H9 (cell line): Measurements from ENCODE around the gene MT1M. TPM values are rescaled to one million over a fixed set of nuclear protein-coding genes. Genes with fewer than 3 reads are reported as not detected.

Experiments
- DNase-seq: peaks from one replicate; pipeline ENCODE4 v3.0.0-alpha.2; 2017
- H2AFZ ChIP-seq: one replicate; pipeline ENCODE4 v1.6.1; 2013; ENCODE audit warnings: mild to moderate bottlenecking, low read length, control low read depth, moderate library complexity
- H2AK5ac ChIP-seq: 2 replicates; pipeline ENCODE4 v1.6.1; 2013; ENCODE audit warnings: low read length, control low read depth, mixed read lengths; ENCODE audit not compliant: insufficient read length
- H2BK120ac ChIP-seq: one replicate; pipeline ENCODE4 v1.6.1; 2013; ENCODE audit warnings: low read depth, mild to moderate bottlenecking, low read length, control low read depth, inconsistent platforms; ENCODE audit not compliant: poor library complexity, severe bottlenecking
- H2BK12ac ChIP-seq: 2 replicates; pipeline ENCODE4 v1.6.1; 2013; ENCODE audit warnings: low read length, control low read depth, mixed read lengths, low read depth; ENCODE audit not compliant: insufficient read length
- H2BK15ac ChIP-seq: 2 replicates; pipeline ENCODE4 v1.6.1; 2013; ENCODE audit warnings: low read depth, low read length, control low read depth
- H2BK20ac ChIP-seq: one replicate; pipeline ENCODE4 v1.6.1; 2013; ENCODE audit warnings: low read depth, mild to moderate bottlenecking, low read length, control low read depth, inconsistent platforms; ENCODE audit not compliant: poor library complexity, severe bottlenecking
- H2BK5ac ChIP-seq: 2 replicates; pipeline ENCODE4 v1.6.1; 2013; ENCODE audit warnings: low read length, control low read depth, mixed read lengths; ENCODE audit not compliant: insufficient read length
- H3K14ac ChIP-seq: 2 replicates; pipeline ENCODE4 v1.6.1; 2013; ENCODE audit warnings: low read length, control low read depth; ENCODE audit not compliant: insufficient read depth
- H3K18ac ChIP-seq: 2 replicates; pipeline ENCODE4 v1.6.1; 2013; ENCODE audit warnings: low read depth, mild to moderate bottlenecking, mixed read lengths, low read length, control low read depth; ENCODE audit not compliant: insufficient read length
- H3K23ac ChIP-seq: 2 replicates; pipeline ENCODE4 v1.6.1; 2013; ENCODE audit warnings: low read length, control low read depth, mixed read lengths, low read depth; ENCODE audit not compliant: insufficient read length
- H3K23me2 ChIP-seq: 2 replicates; pipeline ENCODE4 v1.6.1; 2013; ENCODE audit warnings: low read depth, mild to moderate bottlenecking, mixed read lengths, low read length, control low read depth; ENCODE audit not compliant: insufficient read length, poor library complexity, severe bottlenecking
- H3K27ac ChIP-seq: 2 replicates; pipeline ENCODE4 v1.5.1; 2013; ENCODE audit warnings: low read length, control low read depth, mixed read lengths, low read depth; ENCODE audit not compliant: insufficient read length
- H3K27me3 ChIP-seq: 2 replicates; pipeline ENCODE4 v1.6.1; 2013; ENCODE audit warnings: low read length, control low read depth, inconsistent platforms; ENCODE audit not compliant: insufficient read depth
- H3K4ac ChIP-seq: 2 replicates; pipeline ENCODE4 v1.6.1; 2013; ENCODE audit warnings: low read depth, mild to moderate bottlenecking, control low read depth, inconsistent platforms, low read length, moderate library complexity
- H3K4me1 ChIP-seq: 2 replicates; pipeline ENCODE4 v1.6.1; 2013; ENCODE audit warnings: low read length, control low read depth, inconsistent platforms; ENCODE audit not compliant: insufficient read depth
- H3K4me2 ChIP-seq: 2 replicates; pipeline ENCODE4 v1.6.1; 2013; ENCODE audit warnings: low read length, control low read depth, mixed read lengths; ENCODE audit not compliant: insufficient read length, insufficient read depth
- H3K56ac ChIP-seq: 2 replicates; pipeline ENCODE4 v1.6.1; 2013; ENCODE audit warnings: low read depth, mild to moderate bottlenecking, mixed read lengths, low read length, control low read depth; ENCODE audit not compliant: insufficient read length
- H3K79me1 ChIP-seq: 2 replicates; pipeline ENCODE4 v1.6.1; 2013; ENCODE audit warnings: low read depth, mild to moderate bottlenecking, moderate library complexity, low read length, control low read depth, inconsistent platforms; ENCODE audit not compliant: insufficient read depth, poor library complexity, severe bottlenecking
- H3K79me2 ChIP-seq: 2 replicates; pipeline ENCODE4 v1.6.1; 2013; ENCODE audit warnings: low read length, control low read depth, inconsistent platforms; ENCODE audit not compliant: insufficient read depth
- H3K9ac ChIP-seq: 2 replicates; pipeline ENCODE4 v1.6.1; 2013; ENCODE audit warnings: low read length, control low read depth, mixed read lengths; ENCODE audit not compliant: insufficient read length; ENCODE audit errors: extremely low read depth
- H3K9me3 ChIP-seq: one replicate; pipeline ENCODE4 v1.6.1; 2013; ENCODE audit warnings: low read depth, low read length, inconsistent platforms; ENCODE audit not compliant: control insufficient read depth
- H3T11ph ChIP-seq: one replicate; pipeline ENCODE4 v1.6.1; 2013; ENCODE audit warnings: mild to moderate bottlenecking, low read length, control low read depth, inconsistent platforms
- H4K20me1 ChIP-seq: one replicate; pipeline ENCODE4 v1.6.1; 2013; ENCODE audit not compliant: control insufficient read depth, insufficient read length, insufficient read depth
- H4K5ac ChIP-seq: 2 replicates; pipeline ENCODE4 v1.6.1; 2013; ENCODE audit warnings: low read depth, mild to moderate bottlenecking, mixed read lengths, low read length, control low read depth; ENCODE audit not compliant: insufficient read length
- H4K8ac ChIP-seq: replicated peaks from 2 replicates; pipeline ENCODE4 v1.6.1; 2013; ENCODE audit warnings: low read length, control low read depth, mixed read lengths, low read depth; ENCODE audit not compliant: insufficient read length
- H4K91ac ChIP-seq: 2 replicates; pipeline ENCODE4 v1.6.1; 2013; ENCODE audit warnings: low read depth, mild to moderate bottlenecking, moderate library complexity, mixed read lengths, low read length, control low read depth; ENCODE audit not compliant: insufficient read length
- H3K27ac Mint-ChIP-seq, 3 experiments: 2 replicates in 2 of 3; 3 replicates in 1 of 3; pipeline ENCODE4 v1.8.0; 2020 to 2021; ENCODE audit warnings: mixed read lengths in 3 of 3, mild to moderate bottlenecking in 1 of 3, moderate library complexity in 1 of 3
- H3K27me3 Mint-ChIP-seq: 2 replicates; pipeline ENCODE4 v1.8.0; 2021; ENCODE audit warnings: low read depth, mild to moderate bottlenecking, moderate library complexity, mixed read lengths
- H3K36me3 Mint-ChIP-seq, 3 experiments: 2 replicates in 2 of 3; 3 replicates in 1 of 3; pipeline ENCODE4 v1.8.0; 2020 to 2021; ENCODE audit warnings: low read depth in 3 of 3, mixed read lengths in 3 of 3; ENCODE audit not compliant: insufficient read depth in 1 of 3
- H3K4me1 Mint-ChIP-seq, 2 experiments: 2 replicates each; pipeline ENCODE4 v1.8.0; 2020; ENCODE audit warnings: mixed read lengths in 2 of 2
- H3K4me3 Mint-ChIP-seq, 2 experiments: 2 replicates in 1 of 2; 3 replicates in 1 of 2; pipeline ENCODE4 v1.8.0; 2020 to 2021; ENCODE audit warnings: mild to moderate bottlenecking in 2 of 2, mixed read lengths in 2 of 2, moderate library complexity in 1 of 2
- H3K9me3 Mint-ChIP-seq, 2 experiments: 2 replicates in 1 of 2; 3 replicates in 1 of 2; pipeline ENCODE4 v1.8.0; 2020; ENCODE audit warnings: mild to moderate bottlenecking in 2 of 2, mixed read lengths in 2 of 2, moderate library complexity in 1 of 2
- CTCF ChIP-seq: fragments of 200-600 bp; sonication (generic); conservative IDR thresholded peaks from 3 replicates; pipeline ENCODE4 v1.8.0; 2021; ENCODE audit warnings: antibody characterized with exemption, mild to moderate bottlenecking
- WGBS: extraction: QIAGEN DNeasy Blood & Tissue Kit; methylation state at CpG from one replicate; pipeline ENCODE4 v1.1.7; 2013; ENCODE audit warnings: missing lambda C conversion rate, low lambda C conversion rate, mixed read lengths; ENCODE audit not compliant: insufficient read length; ENCODE audit errors: extremely low coverage; 5-methylcytosine and 5-hydroxymethylcytosine counted together
- total RNA-seq: library from RNA; stranded (reverse); gene quantifications from 2 replicates; pipeline ENCODE4 v1.2.1, GENCODE V29; 2021

MT1M gene
- total RNA-seq, 1 experiment from 2014 or later = 1.4 TPM

- no peaks in the 10 kb centered on the region for H3K79me1 ChIP-seq
- peaks cover 6% of the 10 kb centered on the region for H3K9me3 ChIP-seq
- H3K27me3 ChIP-seq = peaks cover 65% of the 10 kb centered on the region
- H3K4me1 Mint-ChIP-seq = peaks cover 34 to 40% of the 10 kb centered on the region in 2 experiments
- H3K27ac Mint-ChIP-seq = no peak overlapping the region
- H3K14ac ChIP-seq = no peak overlapping the region
- no peak overlapping the region for H4K8ac ChIP-seq
- no peak overlapping the region for H2BK12ac ChIP-seq
- no peaks in the 10 kb centered on the region for H3K79me2 ChIP-seq
- H2BK120ac ChIP-seq = no peak overlapping the region
- no peak overlapping the region for H3K4me2 ChIP-seq
- no peak overlapping the region for H2AFZ ChIP-seq
- H3K9me3 Mint-ChIP-seq = peaks cover 3 to 15% of the 10 kb centered on the region in 2 experiments; a peak in 3 of 5 replicates
- no peak overlapping the region for H4K5ac ChIP-seq
- peak overlapping the region in 1 of 2 experiments; percentile 83; a peak in 1 of 5 replicates for H3K4me3 Mint-ChIP-seq
- no peak overlapping the region for H2BK5ac ChIP-seq
- H3K4ac ChIP-seq = no peak overlapping the region
- H2BK20ac ChIP-seq = no peak overlapping the region
- H4K20me1 ChIP-seq = no peaks in the 10 kb centered on the region
- H4K91ac ChIP-seq = no peak overlapping the region
- H2AK5ac ChIP-seq = no peak overlapping the region
- TF ChIP-seq CTCF = no peak
- H3K27me3 Mint-ChIP-seq = peaks cover 94% of the 10 kb centered on the region
- H3K9ac ChIP-seq = no peak overlapping the region
- H3K27ac ChIP-seq = no peak overlapping the region
- no peak overlapping the region for H3K23ac ChIP-seq
- peaks cover 4 to 8% (median 5%) of the 10 kb centered on the region in 3 experiments; a peak in 6 of 7 replicates for H3K36me3 Mint-ChIP-seq
- H3K18ac ChIP-seq = no peak overlapping the region
- no peaks in the 10 kb centered on the region; the same call in 1 of the 2 replicates for H3K4me1 ChIP-seq
- H3K23me2 ChIP-seq = peaks cover 9% of the 10 kb centered on the region
- DNase-seq = no peak
- no CpG with 5 or more reads among the region's 7 CpGs for WGBS
- H3K56ac ChIP-seq = no peak overlapping the region
- H3T11ph ChIP-seq = no peak overlapping the region
- H2BK15ac ChIP-seq = no peak overlapping the region
These were observed 5.8 kb upstream of the MT1M start for GRCh38 chr16:56626685-56627084.
